GM12872 (cell line): Measurements from ENCODE around the gene CSNK1G1.

Experiments
- TF ChIP-seq, protein P1 (sequence below): IDR thresholded peaks from 3 replicates; pipeline ENCODE4 v1.5.1; 2011; ENCODE audit warnings: low read depth, mild to moderate bottlenecking, low read length, moderate library complexity; ENCODE audit not compliant: insufficient read depth

The CSNK1G1 gene

DNA sequence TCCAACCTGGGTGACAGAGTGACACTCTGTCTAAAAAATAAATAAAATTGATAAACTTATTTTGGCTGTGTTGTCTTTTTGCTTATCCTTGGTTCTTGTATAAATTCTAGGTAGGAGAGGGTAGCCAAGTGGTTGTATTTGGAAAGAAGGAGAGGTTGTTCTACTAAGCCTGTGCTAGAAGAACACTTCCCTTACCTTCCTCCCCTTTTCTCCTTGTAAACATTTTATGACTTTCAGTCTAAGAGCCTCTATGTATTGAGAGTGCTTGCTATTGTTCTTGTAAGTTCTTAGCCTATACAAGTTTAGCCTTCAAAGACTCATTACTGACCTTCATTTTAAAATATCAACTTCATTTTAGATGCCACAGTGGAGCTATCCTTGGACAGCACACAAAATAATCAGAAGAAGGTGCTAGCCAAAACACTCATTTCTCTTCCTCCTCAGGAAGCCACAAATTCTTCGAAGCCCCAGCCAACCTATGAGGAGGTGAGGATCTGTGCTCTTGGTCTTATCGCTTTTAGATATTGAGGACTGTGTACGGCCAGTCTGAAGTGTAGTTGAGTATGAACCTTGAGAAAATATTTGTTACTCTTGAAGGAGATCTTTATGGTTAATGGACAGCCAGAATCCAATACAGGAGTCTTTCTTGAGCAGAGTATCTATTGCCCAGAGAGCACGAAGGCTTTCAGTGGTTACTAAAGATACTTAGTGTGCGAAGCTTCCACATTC is 238.1 kb downstream of the CSNK1G1 start:
- TF ChIP-seq, protein P1, sequence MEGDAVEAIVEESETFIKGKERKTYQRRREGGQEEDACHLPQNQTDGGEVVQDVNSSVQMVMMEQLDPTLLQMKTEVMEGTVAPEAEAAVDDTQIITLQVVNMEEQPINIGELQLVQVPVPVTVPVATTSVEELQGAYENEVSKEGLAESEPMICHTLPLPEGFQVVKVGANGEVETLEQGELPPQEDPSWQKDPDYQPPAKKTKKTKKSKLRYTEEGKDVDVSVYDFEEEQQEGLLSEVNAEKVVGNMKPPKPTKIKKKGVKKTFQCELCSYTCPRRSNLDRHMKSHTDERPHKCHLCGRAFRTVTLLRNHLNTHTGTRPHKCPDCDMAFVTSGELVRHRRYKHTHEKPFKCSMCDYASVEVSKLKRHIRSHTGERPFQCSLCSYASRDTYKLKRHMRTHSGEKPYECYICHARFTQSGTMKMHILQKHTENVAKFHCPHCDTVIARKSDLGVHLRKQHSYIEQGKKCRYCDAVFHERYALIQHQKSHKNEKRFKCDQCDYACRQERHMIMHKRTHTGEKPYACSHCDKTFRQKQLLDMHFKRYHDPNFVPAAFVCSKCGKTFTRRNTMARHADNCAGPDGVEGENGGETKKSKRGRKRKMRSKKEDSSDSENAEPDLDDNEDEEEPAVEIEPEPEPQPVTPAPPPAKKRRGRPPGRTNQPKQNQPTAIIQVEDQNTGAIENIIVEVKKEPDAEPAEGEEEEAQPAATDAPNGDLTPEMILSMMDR: no peak
